ENCODE results near the gene USP24. TPM values are rescaled to one million over a fixed set of nuclear protein-coding genes. Genes with fewer than 3 reads are reported as not detected.

Gene USP24
- total RNA-seq, 1 experiment from 2014 or later: 40.9 TPM

GRCh38 chr1:55064861-55065263, 150.3 kb downstream of the USP24 start (continued):
- TF ChIP-seq SMAD3 (CRISPR knock-in tag; IDR thresholded peaks at IDR 0.05; ENCODE audit: borderline replicate concordance) (no peak), OVOL2 (CRISPR knock-in tag; IDR thresholded peaks at IDR 0.05; ENCODE audit: borderline replicate concordance) (no peak), ZNF416 (CRISPR knock-in tag; IDR thresholded peaks at IDR 0.05) (no peak), PRDM15 (CRISPR knock-in tag; IDR thresholded peaks at IDR 0.05) (no peak)

- Mint-ChIP-seq H3K9me3 (no peaks in the 10 kb centered on the region), H3K27ac (no peak overlapping the region), H3K36me3 (peaks cover 38% of the 10 kb centered on the region), H3K27me3 (ENCODE audit: low read depth) (no peaks in the 10 kb centered on the region), H3K4me3 (no peak overlapping the region), H3K4me1 (no peaks in the 10 kb centered on the region)
- TF ChIP-seq FOXP4 (CRISPR knock-in tag; IDR thresholded peaks at IDR 0.05) (no peak), ZNF138 (CRISPR knock-in tag; conservative IDR thresholded peaks at IDR 0.05) (no peak), ZNF219 (CRISPR knock-in tag; IDR thresholded peaks at IDR 0.05; ENCODE audit: borderline replicate concordance) (no peak), RORB (CRISPR knock-in tag; IDR thresholded peaks at IDR 0.05) (no peak), CREM (CRISPR knock-in tag; IDR thresholded peaks at IDR 0.05) (no peak), KAT7 (CRISPR knock-in tag; IDR thresholded peaks at IDR 0.05; ENCODE audit: borderline replicate concordance) (no peak), E2F1 (CRISPR knock-in tag; IDR thresholded peaks at IDR 0.05) (no peak), USF1 (CRISPR knock-in tag; IDR thresholded peaks at IDR 0.05) (no peak), PREB (CRISPR knock-in tag; IDR thresholded peaks at IDR 0.05; ENCODE audit: borderline replicate concordance) (no peak), ZNF532 (CRISPR knock-in tag; IDR thresholded peaks at IDR 0.05; ENCODE audit: borderline replicate concordance) (no peak), JAZF1 (CRISPR knock-in tag; IDR thresholded peaks at IDR 0.05) (no peak), ERG (CRISPR knock-in tag; IDR thresholded peaks at IDR 0.05) (no peak), NR3C1 (CRISPR knock-in tag; conservative IDR thresholded peaks at IDR 0.05; ENCODE audit: low read depth) (no peak), TEAD1 (CRISPR knock-in tag; IDR thresholded peaks at IDR 0.05) (no peak)
- ChIA-PET POLR2A (no interaction called here), CTCF (interaction anchor here (1.0 to 2.0 kb wide), 6 partner anchors 7 to 274 kb away, joined by 3 to 7 read pairs (median 4); no protein-coding TSS in a partner anchor)
- DNase-seq (ENCODE audit: low spot score) (no peak), ATAC-seq (no peak; the same call in none of the 2 replicates)
These were observed 151.0 kb downstream of the USP24 start for GRCh38 chr1:55064071-55064581.
